GM23338 (cell line): Measurements from ENCODE around the gene LST1. TPM values are rescaled to one million over a fixed set of nuclear protein-coding genes. Genes with fewer than 3 reads are reported as not detected.

Experiments
- ATAC-seq: fragments of 200-7000 bp; cut with Tn5 transposase; 3 replicates; pipeline ENCODE4 v1.9.1; 2020
- DNase-seq: peaks from one replicate; pipeline ENCODE4 v3.0.0-alpha.2; 2015; ENCODE audit warnings: low spot score
- H2AFZ ChIP-seq: fragments of 200-600 bp; sonication (generic); 2 replicates; pipeline ENCODE4 v1.8.0; 2016; ENCODE audit warnings: antibody characterized with exemption, mild to moderate bottlenecking, moderate library complexity
- H3F3A ChIP-seq: fragments of 200-600 bp; sonication (generic); replicated peaks from 2 replicates; pipeline ENCODE4 v1.8.0; 2017; ENCODE audit warnings: antibody characterized with exemption, mixed run types, low read depth
- H3K27ac ChIP-seq: fragments of 200-600 bp; sonication (generic); 2 replicates; pipeline ENCODE4 v1.6.1; 2016; ENCODE audit warnings: low read depth
- H3K27me3 ChIP-seq: fragments of 200-600 bp; sonication (generic); 2 replicates; pipeline ENCODE4 v1.8.0; 2016; ENCODE audit warnings: mild to moderate bottlenecking, mixed run types, moderate library complexity; ENCODE audit not compliant: insufficient read depth
- H3K36me3 ChIP-seq: fragments of 200-600 bp; sonication (generic); 2 replicates; pipeline ENCODE4 v1.8.0; 2016; ENCODE audit warnings: mild to moderate bottlenecking; ENCODE audit not compliant: insufficient read depth
- H3K4me1 ChIP-seq: fragments of 200-600 bp; sonication (generic); 2 replicates; pipeline ENCODE4 v1.8.0; 2016; ENCODE audit warnings: mild to moderate bottlenecking, moderate library complexity; ENCODE audit not compliant: insufficient read depth
- H3K4me2 ChIP-seq: fragments of 200-600 bp; sonication (generic); 2 replicates; pipeline ENCODE4 v1.7.1; 2017; ENCODE audit warnings: mixed run types
- H3K4me3 ChIP-seq: fragments of 200-600 bp; sonication (generic); 2 replicates; pipeline ENCODE4 v1.6.1; 2016; ENCODE audit warnings: mixed run types
- H3K79me2 ChIP-seq: fragments of 200-600 bp; sonication (generic); replicated peaks from 2 replicates; pipeline ENCODE4 v1.8.0; 2017; ENCODE audit warnings: mild to moderate bottlenecking; ENCODE audit not compliant: insufficient read depth
- H3K9me2 ChIP-seq: fragments of 200-600 bp; sonication (generic); 2 replicates; pipeline ENCODE4 v1.8.0; 2017; ENCODE audit not compliant: insufficient read depth
- H4K20me1 ChIP-seq: fragments of 200-600 bp; sonication (generic); replicated peaks from 2 replicates; pipeline ENCODE4 v1.8.0; 2017; ENCODE audit warnings: mild to moderate bottlenecking; ENCODE audit not compliant: insufficient read depth
- H3K27ac Mint-ChIP-seq: 2 replicates; pipeline ENCODE4 v1.8.0; 2020; ENCODE audit warnings: inconsistent platforms, mild to moderate bottlenecking, moderate library complexity, mixed read lengths
- H3K27me3 Mint-ChIP-seq: 3 replicates; pipeline ENCODE4 v1.8.0; 2022; ENCODE audit warnings: low read depth, mild to moderate bottlenecking, moderate library complexity, mixed read lengths, inconsistent platforms; ENCODE audit not compliant: insufficient read depth, poor library complexity
- H3K36me3 Mint-ChIP-seq: 3 replicates; pipeline ENCODE4 v1.8.0; 2021; ENCODE audit warnings: low read depth, mild to moderate bottlenecking, inconsistent platforms, moderate library complexity, mixed read lengths
- H3K4me1 Mint-ChIP-seq: 3 replicates; pipeline ENCODE4 v1.8.0; 2020; ENCODE audit warnings: mild to moderate bottlenecking, inconsistent platforms, mixed read lengths
- H3K4me3 Mint-ChIP-seq: 3 replicates; pipeline ENCODE4 v1.8.0; 2021; ENCODE audit warnings: moderate library complexity, mild to moderate bottlenecking, inconsistent platforms, mixed read lengths
- H3K9me3 Mint-ChIP-seq: 3 replicates; pipeline ENCODE4 v1.8.0; 2020; ENCODE audit warnings: moderate library complexity, mild to moderate bottlenecking, inconsistent platforms, mixed read lengths
- EZH2 ChIP-seq: fragments of 200-600 bp; sonication (generic); IDR thresholded peaks from one replicate; pipeline ENCODE4 v1.8.0; 2017; ENCODE audit warnings: antibody characterized with exemption, mild to moderate bottlenecking, low read depth; ENCODE audit not compliant: unreplicated experiment
- EZH2phosphoT487 ChIP-seq: fragments of 200-600 bp; sonication (generic); IDR thresholded peaks from one replicate; pipeline ENCODE4 v1.8.1; 2018; ENCODE audit warnings: antibody characterized with exemption; ENCODE audit not compliant: unreplicated experiment
- JUNB ChIP-seq: IDR thresholded peaks from one replicate; pipeline ENCODE4 v1.6.1; 2016; ENCODE audit warnings: antibody characterized with exemption; ENCODE audit not compliant: unreplicated experiment
- STAT1 ChIP-seq: IDR thresholded peaks from one replicate; pipeline ENCODE4 v1.6.1; 2016; ENCODE audit warnings: antibody characterized with exemption; ENCODE audit not compliant: unreplicated experiment
- ZNF114 ChIP-seq: fragments of 250-450 bp; sonication (Bioruptor Pico); IDR thresholded peaks from 2 replicates; pipeline ENCODE4 v1.5.0; 2020; ENCODE audit warnings: mild to moderate bottlenecking, moderate library complexity
- polyA plus RNA-seq: library from polyadenylated mRNA; unstranded; fragments of >200 nt; fragmentation: Nextera tagmentation; extraction: Ambion mirVana; gene quantifications from 2 replicates; pipeline ENCODE4 v1.2.1, GENCODE V29; 2016
- total RNA-seq: library from RNA; depleted of rRNA; stranded (reverse); fragments of >200 nt; shearing (Covaris generic); gene quantifications from 2 replicates; pipeline ENCODE4 v1.2.3, GENCODE V29; 2014
- TF ChIP-seq, protein P1 (sequence below): fragments of 250-450 bp; sonication (Bioruptor Pico); IDR thresholded peaks from 2 replicates; pipeline ENCODE4 v1.5.0; 2020; ENCODE audit warnings: mild to moderate bottlenecking, moderate library complexity

The LST1 gene
- total and polyA plus RNA-seq, 2 experiments from 2014 or later, result 0.37 TPM; not detected in 1

DNA sequence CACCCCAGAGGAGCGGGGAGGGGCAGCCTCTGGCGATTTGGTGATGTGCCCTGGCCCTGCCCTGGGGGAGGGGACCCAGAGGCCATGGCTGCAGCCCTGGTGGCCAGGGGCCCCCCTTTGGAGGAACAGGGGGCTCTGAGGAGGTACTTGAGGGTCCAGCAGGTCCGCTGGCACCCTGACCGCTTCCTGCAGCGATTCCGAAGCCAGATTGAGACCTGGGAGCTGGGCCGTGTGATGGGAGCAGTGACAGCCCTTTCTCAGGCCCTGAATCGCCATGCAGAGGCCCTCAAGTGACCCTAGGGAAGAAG lies 27.8 kb upstream of the LST1 start (continued):
- TF ChIP-seq, protein P1, sequence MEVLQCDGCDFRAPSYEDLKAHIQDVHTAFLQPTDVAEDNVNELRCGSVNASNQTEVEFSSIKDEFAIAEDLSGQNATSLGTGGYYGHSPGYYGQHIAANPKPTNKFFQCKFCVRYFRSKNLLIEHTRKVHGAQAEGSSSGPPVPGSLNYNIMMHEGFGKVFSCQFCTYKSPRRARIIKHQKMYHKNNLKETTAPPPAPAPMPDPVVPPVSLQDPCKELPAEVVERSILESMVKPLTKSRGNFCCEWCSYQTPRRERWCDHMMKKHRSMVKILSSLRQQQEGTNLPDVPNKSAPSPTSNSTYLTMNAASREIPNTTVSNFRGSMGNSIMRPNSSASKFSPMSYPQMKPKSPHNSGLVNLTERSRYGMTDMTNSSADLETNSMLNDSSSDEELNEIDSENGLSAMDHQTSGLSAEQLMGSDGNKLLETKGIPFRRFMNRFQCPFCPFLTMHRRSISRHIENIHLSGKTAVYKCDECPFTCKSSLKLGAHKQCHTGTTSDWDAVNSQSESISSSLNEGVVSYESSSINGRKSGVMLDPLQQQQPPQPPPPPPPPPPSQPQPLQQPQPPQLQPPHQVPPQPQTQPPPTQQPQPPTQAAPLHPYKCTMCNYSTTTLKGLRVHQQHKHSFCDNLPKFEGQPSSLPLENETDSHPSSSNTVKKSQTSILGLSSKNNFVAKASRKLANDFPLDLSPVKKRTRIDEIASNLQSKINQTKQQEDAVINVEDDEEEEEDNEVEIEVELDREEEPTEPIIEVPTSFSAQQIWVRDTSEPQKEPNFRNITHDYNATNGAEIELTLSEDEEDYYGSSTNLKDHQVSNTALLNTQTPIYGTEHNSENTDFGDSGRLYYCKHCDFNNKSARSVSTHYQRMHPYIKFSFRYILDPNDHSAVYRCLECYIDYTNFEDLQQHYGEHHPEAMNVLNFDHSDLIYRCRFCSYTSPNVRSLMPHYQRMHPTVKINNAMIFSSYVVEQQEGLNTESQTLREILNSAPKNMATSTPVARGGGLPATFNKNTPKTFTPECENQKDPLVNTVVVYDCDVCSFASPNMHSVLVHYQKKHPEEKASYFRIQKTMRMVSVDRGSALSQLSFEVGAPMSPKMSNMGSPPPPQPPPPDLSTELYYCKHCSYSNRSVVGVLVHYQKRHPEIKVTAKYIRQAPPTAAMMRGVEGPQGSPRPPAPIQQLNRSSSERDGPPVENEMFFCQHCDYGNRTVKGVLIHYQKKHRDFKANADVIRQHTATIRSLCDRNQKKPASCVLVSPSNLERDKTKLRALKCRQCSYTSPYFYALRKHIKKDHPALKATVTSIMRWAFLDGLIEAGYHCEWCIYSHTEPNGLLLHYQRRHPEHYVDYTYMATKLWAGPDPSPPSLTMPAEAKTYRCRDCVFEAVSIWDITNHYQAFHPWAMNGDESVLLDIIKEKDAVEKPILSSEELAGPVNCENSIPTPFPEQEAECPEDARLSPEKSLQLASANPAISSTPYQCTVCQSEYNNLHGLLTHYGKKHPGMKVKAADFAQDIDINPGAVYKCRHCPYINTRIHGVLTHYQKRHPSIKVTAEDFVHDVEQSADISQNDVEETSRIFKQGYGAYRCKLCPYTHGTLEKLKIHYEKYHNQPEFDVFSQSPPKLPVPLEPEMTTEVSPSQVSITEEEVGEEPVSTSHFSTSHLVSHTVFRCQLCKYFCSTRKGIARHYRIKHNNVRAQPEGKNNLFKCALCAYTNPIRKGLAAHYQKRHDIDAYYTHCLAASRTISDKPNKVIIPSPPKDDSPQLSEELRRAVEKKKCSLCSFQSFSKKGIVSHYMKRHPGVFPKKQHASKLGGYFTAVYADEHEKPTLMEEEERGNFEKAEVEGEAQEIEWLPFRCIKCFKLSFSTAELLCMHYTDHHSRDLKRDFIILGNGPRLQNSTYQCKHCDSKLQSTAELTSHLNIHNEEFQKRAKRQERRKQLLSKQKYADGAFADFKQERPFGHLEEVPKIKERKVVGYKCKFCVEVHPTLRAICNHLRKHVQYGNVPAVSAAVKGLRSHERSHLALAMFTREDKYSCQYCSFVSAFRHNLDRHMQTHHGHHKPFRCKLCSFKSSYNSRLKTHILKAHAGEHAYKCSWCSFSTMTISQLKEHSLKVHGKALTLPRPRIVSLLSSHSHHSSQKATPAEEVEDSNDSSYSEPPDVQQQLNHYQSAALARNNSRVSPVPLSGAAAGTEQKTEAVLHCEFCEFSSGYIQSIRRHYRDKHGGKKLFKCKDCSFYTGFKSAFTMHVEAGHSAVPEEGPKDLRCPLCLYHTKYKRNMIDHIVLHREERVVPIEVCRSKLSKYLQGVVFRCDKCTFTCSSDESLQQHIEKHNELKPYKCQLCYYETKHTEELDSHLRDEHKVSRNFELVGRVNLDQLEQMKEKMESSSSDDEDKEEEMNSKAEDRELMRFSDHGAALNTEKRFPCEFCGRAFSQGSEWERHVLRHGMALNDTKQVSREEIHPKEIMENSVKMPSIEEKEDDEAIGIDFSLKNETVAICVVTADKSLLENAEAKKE (CRISPR knock-in tag), result no peak

- H3K4me3 Mint-ChIP-seq, result no peak overlapping the region; the same call in 2 of the 3 replicates
- H3K27me3 Mint-ChIP-seq, result peaks cover 3% of the 10 kb centered on the region
- peak overlapping the region; percentile 76; the same call in 1 of the 2 replicates for H3K27ac Mint-ChIP-seq
- TF ChIP-seq, protein P1 (CRISPR knock-in tag), result no peak
- TF ChIP-seq EZH2, result no peak
- TF ChIP-seq EZH2phosphoT487, result no peak
- no peak for TF ChIP-seq ZNF114 (CRISPR knock-in tag)
- no peak for TF ChIP-seq STAT1
- TF ChIP-seq JUNB, result no peak
Measured at GRCh38 chr6:31558631-31559500, 27.2 kb upstream of the LST1 start.

More at GRCh38 chr6:31558631-31559500, 27.2 kb upstream of the LST1 start:
- H3K27ac ChIP-seq, result no peak overlapping the region
- H3F3A ChIP-seq, result 0 out of 2 replicates have a peak, but pooled peaks cover 2% of the 10 kb centered on the region
- H3K9me2 ChIP-seq, result no peaks in the 10 kb centered on the region
- ATAC-seq (no peak), DNase-seq (no peak)
- Mint-ChIP-seq H3K9me3 (no peaks in the 10 kb centered on the region; the same call in 2 of the 3 replicates), H3K4me1 (peaks cover 18% of the 10 kb centered on the region), H3K36me3 (peaks cover 25% of the 10 kb centered on the region)
- no peaks in the 10 kb centered on the region for H3K27me3 ChIP-seq
- no peaks in the 10 kb centered on the region for H4K20me1 ChIP-seq
- H3K79me2 ChIP-seq, result no peaks in the 10 kb centered on the region
- no peak overlapping the region for H3K4me2 ChIP-seq
- H3K36me3 ChIP-seq, result no peaks in the 10 kb centered on the region
- no peak overlapping the region for H3K4me3 ChIP-seq
- peaks cover 3% of the 10 kb centered on the region; the same call in 1 of the 2 replicates for H3K4me1 ChIP-seq
- no peak overlapping the region for H2AFZ ChIP-seq
